CD4-positive, alpha-beta T cell treated with Interleukin-15 for 4 hours (primary cell): ENCODE measurements around the gene MDN1.
"Not testable (repeated sequence)": the region's sequence is repeated elsewhere in the genome, so short reads cannot be mapped to it uniquely, and the experiment has no call there.

ENCODE experiments used
- DNase-seq: peaks from one replicate; pipeline ENCODE4 v3.0.0-alpha.2; 2020; ENCODE audit warnings: low spot score

MDN1 gene

GRCh38 chr6:89813422-89813821 is 6.2 kb downstream of the MDN1 start:
- DNase-seq, result not testable (repeated sequence)

GRCh38 chr6:89807581-89807980 is 12.0 kb downstream of the MDN1 start:
- DNase-seq, result no peak

- no peak for DNase-seq
Observed at GRCh38 chr6:89805814-89806371, 13.7 kb downstream of the MDN1 start.

GRCh38 chr6:89803271-89803670 is 16.3 kb downstream of the MDN1 start:
- DNase-seq, result no peak

- DNase-seq, result no peak
Observed at GRCh38 chr6:89799756-89800155, 19.8 kb downstream of the MDN1 start.

- no peak for DNase-seq
Observed at GRCh38 chr6:89799096-89799495, 20.5 kb downstream of the MDN1 start.

GRCh38 chr6:89797317-89797716 is 22.3 kb downstream of the MDN1 start:
- no peak for DNase-seq

- peak; percentile 12 for DNase-seq
Observed at GRCh38 chr6:89794324-89794723, 25.3 kb downstream of the MDN1 start.

- no peak for DNase-seq
Observed at GRCh38 chr6:89793586-89793985, 26.0 kb downstream of the MDN1 start.

- no peak for DNase-seq
Observed at GRCh38 chr6:89792881-89793280, 26.7 kb downstream of the MDN1 start.

GRCh38 chr6:89790403-89790802 is 29.2 kb downstream of the MDN1 start:
- DNase-seq, result no peak

GRCh38 chr6:89789980-89790379 is 29.6 kb downstream of the MDN1 start:
- no peak for DNase-seq

GRCh38 chr6:89787660-89788328 is 31.8 kb downstream of the MDN1 start:
- DNase-seq, result no peak

GRCh38 chr6:89786970-89787369 is 32.6 kb downstream of the MDN1 start:
- DNase-seq, result no peak

GRCh38 chr6:89784838-89785237 is 34.8 kb downstream of the MDN1 start:
- DNase-seq, result no peak

- DNase-seq, result not testable (repeated sequence)
Observed at GRCh38 chr6:89783293-89783692, 36.3 kb downstream of the MDN1 start.

- no peak for DNase-seq
Observed at GRCh38 chr6:89782222-89782621, 37.4 kb downstream of the MDN1 start.

GRCh38 chr6:89781070-89782034 is 38.2 kb downstream of the MDN1 start:
- DNase-seq, result no peak

GRCh38 chr6:89777455-89777854 is 42.1 kb downstream of the MDN1 start:
- no peak for DNase-seq

GRCh38 chr6:89776583-89777233 is 42.9 kb downstream of the MDN1 start:
- DNase-seq, result no peak

GRCh38 chr6:89775150-89775549 is 44.4 kb downstream of the MDN1 start:
- no peak for DNase-seq

GRCh38 chr6:89769572-89769971 is 50.0 kb downstream of the MDN1 start:
- DNase-seq, result no peak
